Naive B cell (primary cell): Measurements from ENCODE around the gene USP34. TPM values are rescaled to one million over a fixed set of nuclear protein-coding genes. Genes with fewer than 3 reads are reported as not detected.
"Not testable (repeated sequence)": the region's sequence is repeated elsewhere in the genome, so short reads cannot be mapped to it uniquely, and the experiment has no call there.

Source experiments
- ATAC-seq, 2 donors: fragments of 150-1000 bp; cut with Tn5 transposase; 2 replicates each; pipeline ENCODE4 v1.10.0; 2021; ENCODE audit warnings: low read depth in 2 of 2, mild to moderate bottlenecking in 2 of 2, moderate library complexity in 2 of 2
- DNase-seq: peaks from one replicate; pipeline ENCODE4 v3.0.0; 2022
- H3K27ac Mint-ChIP-seq, 6 donors: one replicate each; pipeline ENCODE4 v1.8.0; 2020 to 2022; ENCODE audit warnings: mild to moderate bottlenecking in 6 of 6, mixed read lengths in 6 of 6, moderate library complexity in 5 of 6, inconsistent platforms in 2 of 6
- H3K27me3 Mint-ChIP-seq, 3 donors: one replicate each; pipeline ENCODE4 v1.8.0; 2021 to 2022; ENCODE audit warnings: mixed read lengths in 3 of 3, mild to moderate bottlenecking in 1 of 3
- H3K36me3 Mint-ChIP-seq, 2 donors: one replicate each; pipeline ENCODE4 v1.8.0; 2020 to 2022; ENCODE audit warnings: mixed read lengths in 2 of 2, inconsistent platforms in 1 of 2, mild to moderate bottlenecking in 1 of 2
- H3K4me1 Mint-ChIP-seq, 3 donors: one replicate each; pipeline ENCODE4 v1.8.0; 2020 to 2022; ENCODE audit warnings: mixed read lengths in 3 of 3, inconsistent platforms in 1 of 3, mild to moderate bottlenecking in 1 of 3, moderate library complexity in 1 of 3
- H3K4me3 Mint-ChIP-seq, 8 donors: one replicate each; pipeline ENCODE4 v1.8.0; 2020 to 2022; ENCODE audit warnings: mild to moderate bottlenecking in 8 of 8, mixed read lengths in 8 of 8, moderate library complexity in 8 of 8, inconsistent platforms in 2 of 8
- H3K9me3 Mint-ChIP-seq, 7 donors: one replicate each; pipeline ENCODE4 v1.8.0; 2020 to 2022; ENCODE audit warnings: mixed read lengths in 7 of 7, mild to moderate bottlenecking in 5 of 7, inconsistent platforms in 2 of 7, moderate library complexity in 1 of 7
- polyA plus RNA-seq, 6 donors: library from polyadenylated mRNA; unstranded; fragments of 300-500 nt; fragmentation: Illumina TruSeq; gene quantifications; one replicate each; pipeline ENCODE4 v1.2.3, GENCODE V29; 2021; ENCODE audit warnings: low read depth in 6 of 6

The USP34 gene
- polyA plus RNA-seq, 6 donors from 2014 or later = 16.1 to 26.9 (median 21.4) TPM

- Mint-ChIP-seq H3K4me1 (peaks cover 0 to 7% (median 0%) of the 10 kb centered on the region in 3 donors), H3K27ac (peak overlapping the region in 1 of 6 donors; percentile 0), H3K27me3 (no peaks in the 10 kb centered on the region), H3K9me3 (no peaks in the 10 kb centered on the region), H3K36me3 (peaks cover 27 to 33% of the 10 kb centered on the region in 2 donors), H3K4me3 (no peak overlapping the region)
- ATAC-seq (no peak), DNase-seq (no peak)
Measured at GRCh38 chr2:61167579-61167978, 303.3 kb downstream of the USP34 start.

- H3K4me3 Mint-ChIP-seq = no peak overlapping the region
- peaks cover 36 to 38% of the 10 kb centered on the region in 2 donors for H3K36me3 Mint-ChIP-seq
- DNase-seq (no peak), ATAC-seq (no peak)
- H3K9me3 Mint-ChIP-seq = no peaks in the 10 kb centered on the region
- no peaks in the 10 kb centered on the region for H3K27me3 Mint-ChIP-seq
- H3K4me1 Mint-ChIP-seq = peaks cover 3 to 7% (median 4%) of the 10 kb centered on the region in 3 donors
- no peak overlapping the region for H3K27ac Mint-ChIP-seq
Measured at GRCh38 chr2:61165946-61166345, 304.9 kb downstream of the USP34 start.

GRCh38 chr2:61165082-61165481 lies 305.8 kb downstream of the USP34 start:
- H3K27me3 Mint-ChIP-seq, H3K4me1 Mint-ChIP-seq, ATAC-seq, H3K4me3 Mint-ChIP-seq, H3K9me3 Mint-ChIP-seq, H3K27ac Mint-ChIP-seq, DNase-seq: not testable (repeated sequence)
- peaks cover 38 to 41% of the 10 kb centered on the region in 2 donors for H3K36me3 Mint-ChIP-seq

GRCh38 chr2:61162721-61163120 lies 308.2 kb downstream of the USP34 start:
- Mint-ChIP-seq H3K27me3 (no peaks in the 10 kb centered on the region), H3K9me3 (peaks cover 0 to 10% (median 5%) of the 10 kb centered on the region in 7 donors), H3K4me3 (no peak overlapping the region), H3K27ac (no peak overlapping the region), H3K36me3 (peaks cover 48 to 52% of the 10 kb centered on the region in 2 donors), H3K4me1 (peaks cover 13 to 21% (median 14%) of the 10 kb centered on the region in 3 donors)
- ATAC-seq (no peak), DNase-seq (no peak)

- H3K4me3 Mint-ChIP-seq = no peak within 1 kb of the TSS
- H3K27me3 Mint-ChIP-seq = no peaks in the 10 kb centered on the region
- H3K4me1 Mint-ChIP-seq = peaks cover 13 to 23% (median 21%) of the 10 kb centered on the region in 3 donors
- ATAC-seq (no peak), DNase-seq (no peak)
- peaks cover 43 to 52% of the 10 kb centered on the region in 2 donors for H3K36me3 Mint-ChIP-seq
- peak within 1 kb of the TSS in 1 of 6 donors; percentile 39 for H3K27ac Mint-ChIP-seq
- H3K9me3 Mint-ChIP-seq = peaks cover 0 to 10% (median 5%) of the 10 kb centered on the region in 7 donors
Measured at GRCh38 chr2:61161888-61162287, 309.0 kb downstream of the USP34 start, which contains the start of gene C2orf74. Gene C2orf74, plus strand, starts transcription at chr2:61162188. Its CDS starts 327 bp downstream, at chr2:61162515.

- peak overlapping the region in 4 of 6 donors; percentile 2 to 85 (median 49) for H3K27ac Mint-ChIP-seq
- no peak for ATAC-seq
- peaks cover 27 to 34% of the 10 kb centered on the region in 2 donors for H3K36me3 Mint-ChIP-seq
- no peak for DNase-seq
- peaks cover 13 to 24% (median 21%) of the 10 kb centered on the region in 3 donors for H3K4me1 Mint-ChIP-seq
- peak overlapping the region in 2 of 8 donors; percentile 32 to 45 for H3K4me3 Mint-ChIP-seq
- no peaks in the 10 kb centered on the region for H3K27me3 Mint-ChIP-seq
- H3K9me3 Mint-ChIP-seq = peaks cover 0 to 10% (median 5%) of the 10 kb centered on the region in 7 donors
Measured at GRCh38 chr2:61158356-61158955, 312.4 kb downstream of the USP34 start.

- ATAC-seq = no peak
- H3K9me3 Mint-ChIP-seq = peaks cover 0 to 10% (median 5%) of the 10 kb centered on the region in 7 donors
- no peak for DNase-seq
- peaks cover 13 to 24% (median 21%) of the 10 kb centered on the region in 3 donors for H3K4me1 Mint-ChIP-seq
- H3K36me3 Mint-ChIP-seq = peaks cover 20 to 25% of the 10 kb centered on the region in 2 donors
- H3K4me3 Mint-ChIP-seq = peak overlapping the region in 1 of 8 donors; percentile 22
- peak overlapping the region in 2 of 6 donors; percentile 44 to 53 for H3K27ac Mint-ChIP-seq
- no peaks in the 10 kb centered on the region for H3K27me3 Mint-ChIP-seq
Measured at GRCh38 chr2:61157371-61158003, 313.4 kb downstream of the USP34 start.

GRCh38 chr2:61151436-61151835 lies 319.5 kb downstream of the USP34 start:
- DNase-seq = no peak
- peak overlapping the region in 1 of 6 donors; percentile 66 for H3K27ac Mint-ChIP-seq
- H3K4me3 Mint-ChIP-seq = no peak overlapping the region
- peaks cover 5 to 13% (median 12%) of the 10 kb centered on the region in 3 donors for H3K4me1 Mint-ChIP-seq
- no peaks in the 10 kb centered on the region for H3K9me3 Mint-ChIP-seq
- H3K36me3 Mint-ChIP-seq = peaks cover 5 to 7% of the 10 kb centered on the region in 2 donors
- no peaks in the 10 kb centered on the region for H3K27me3 Mint-ChIP-seq
- no peak for ATAC-seq

GRCh38 chr2:61149074-61149473 lies 321.8 kb downstream of the USP34 start:
- Mint-ChIP-seq H3K4me3 (no peak overlapping the region), H3K4me1 (peaks cover 10 to 23% (median 17%) of the 10 kb centered on the region in 3 donors), H3K36me3 (peaks cover 5 to 7% of the 10 kb centered on the region in 2 donors), H3K27ac (no peak overlapping the region), H3K9me3 (no peaks in the 10 kb centered on the region), H3K27me3 (no peaks in the 10 kb centered on the region)
- DNase-seq = no peak
- no peak for ATAC-seq

- not testable (repeated sequence) for H3K27ac Mint-ChIP-seq, H3K36me3 Mint-ChIP-seq, H3K27me3 Mint-ChIP-seq, H3K4me3 Mint-ChIP-seq, DNase-seq, ATAC-seq, H3K9me3 Mint-ChIP-seq
- H3K4me1 Mint-ChIP-seq = peaks cover 10 to 23% (median 17%) of the 10 kb centered on the region in 3 donors
Measured at GRCh38 chr2:61148091-61148490, 322.8 kb downstream of the USP34 start.

GRCh38 chr2:61145990-61146389 lies 324.9 kb downstream of the USP34 start:
- Mint-ChIP-seq H3K36me3 (peaks cover 5 to 7% of the 10 kb centered on the region in 2 donors), H3K4me1 (peaks cover 10 to 23% (median 17%) of the 10 kb centered on the region in 3 donors), H3K4me3 (peak overlapping the region; percentile 66 to 96 (median 83)), H3K27me3 (no peaks in the 10 kb centered on the region), H3K9me3 (no peaks in the 10 kb centered on the region), H3K27ac (no peak overlapping the region)
- DNase-seq = no peak
- ATAC-seq = no peak

- Mint-ChIP-seq H3K4me1 (peaks cover 5 to 19% (median 11%) of the 10 kb centered on the region in 3 donors), H3K27me3 (no peaks in the 10 kb centered on the region), H3K36me3 (peaks cover 0 to 5% of the 10 kb centered on the region in 2 donors), H3K27ac (peak overlapping the region; percentile 92 to 99 (median 96)), H3K4me3 (peak overlapping the region; percentile 89 to 98 (median 95)), H3K9me3 (no peaks in the 10 kb centered on the region)
- DNase-seq (peak; percentile 86), ATAC-seq (peak; percentile 86 to 89)
Measured at GRCh38 chr2:61144697-61145268, 326.1 kb downstream of the USP34 start.

GRCh38 chr2:61141151-61141550 lies 329.7 kb downstream of the USP34 start:
- Mint-ChIP-seq H3K27me3 (no peaks in the 10 kb centered on the region), H3K27ac (peak overlapping the region in 1 of 6 donors; percentile 44), H3K36me3 (no peaks in the 10 kb centered on the region), H3K9me3 (no peaks in the 10 kb centered on the region), H3K4me1 (peaks cover 5 to 10% (median 6%) of the 10 kb centered on the region in 3 donors), H3K4me3 (peak overlapping the region in 1 of 8 donors; percentile 71)
- DNase-seq = no peak
- ATAC-seq = no peak
